ENCODE data around the gene RAB8B.

The RAB8B gene

GRCh38 chr15:63238796-63239195 lies 49.4 kb downstream of the RAB8B start:
- no peak for DNase-seq

GRCh38 chr15:63240109-63240508 lies 50.7 kb downstream of the RAB8B start:
- DNase-seq, result no peak

GRCh38 chr15:63241316-63241715 lies 51.9 kb downstream of the RAB8B start:
- no peak for DNase-seq

- no peak for DNase-seq
Observed at GRCh38 chr15:63243101-63243500, 53.7 kb downstream of the RAB8B start.

- no peak for DNase-seq
Observed at GRCh38 chr15:63243776-63244175, 54.4 kb downstream of the RAB8B start.

GRCh38 chr15:63244399-63244798 lies 55.0 kb downstream of the RAB8B start:
- no peak for DNase-seq

GRCh38 chr15:63244976-63245645 lies 55.7 kb downstream of the RAB8B start:
- DNase-seq, result no peak

- no peak for DNase-seq
Observed at GRCh38 chr15:63246691-63247469, 57.5 kb downstream of the RAB8B start.

- DNase-seq, result no peak
Observed at GRCh38 chr15:63250312-63250965, 61.0 kb downstream of the RAB8B start.

GRCh38 chr15:63251701-63252100 lies 62.3 kb downstream of the RAB8B start:
- DNase-seq, result no peak

GRCh38 chr15:63252292-63252691 lies 62.9 kb downstream of the RAB8B start:
- no peak for DNase-seq

- DNase-seq, result no peak
Observed at GRCh38 chr15:63254991-63255390, 65.6 kb downstream of the RAB8B start.

GRCh38 chr15:63255489-63255990 lies 66.1 kb downstream of the RAB8B start:
- no peak for DNase-seq

GRCh38 chr15:63256433-63257274 lies 67.2 kb downstream of the RAB8B start:
- no peak for DNase-seq

GRCh38 chr15:63258658-63259057 lies 69.3 kb downstream of the RAB8B start:
- DNase-seq, result no peak

- no peak for DNase-seq
Observed at GRCh38 chr15:63260791-63261190, 71.4 kb downstream of the RAB8B start.

GRCh38 chr15:63261311-63261710 lies 71.9 kb downstream of the RAB8B start:
- DNase-seq, result no peak

GRCh38 chr15:63263519-63263918 lies 74.1 kb downstream of the RAB8B start:
- DNase-seq, result no peak

- DNase-seq, result no peak
Observed at GRCh38 chr15:63264688-63265293, 75.4 kb downstream of the RAB8B start.

GRCh38 chr15:63274427-63274826 lies 85.0 kb downstream of the RAB8B start:
- no peak for DNase-seq

- no peak for DNase-seq
Observed at GRCh38 chr15:63276342-63277037, 87.1 kb downstream of the RAB8B start.
